Right lobe of liver (tissue), 4 donors: Measurements from ENCODE around the gene KIAA1614.

Experiments used
- POLR2A ChIP-seq: fragments of 450-650 bp; IDR thresholded peaks from one replicate; pipeline ENCODE4 v1.6.1; 2017; ENCODE audit warnings: antibody characterized with exemption, mild to moderate bottlenecking
- TF ChIP-seq, protein P1 (sequence below), 4 donors: fragments of 200-600 bp in 3 of 4; fragments of 450-650 bp in 1 of 4; IDR thresholded peaks; one replicate each; pipeline versions ENCODE4 v1.5.1 to v1.8.0; 2016 to 2022; ENCODE audit warnings: antibody characterized with exemption in 4 of 4, mild to moderate bottlenecking in 2 of 4
- donor health status: DM: no; HTN: no; CAD: no.
- donor health status: DM: no; HTN: no; CAD: no.
- donor health status: DM: no; HTN: yes; CAD: no.

DNA sequence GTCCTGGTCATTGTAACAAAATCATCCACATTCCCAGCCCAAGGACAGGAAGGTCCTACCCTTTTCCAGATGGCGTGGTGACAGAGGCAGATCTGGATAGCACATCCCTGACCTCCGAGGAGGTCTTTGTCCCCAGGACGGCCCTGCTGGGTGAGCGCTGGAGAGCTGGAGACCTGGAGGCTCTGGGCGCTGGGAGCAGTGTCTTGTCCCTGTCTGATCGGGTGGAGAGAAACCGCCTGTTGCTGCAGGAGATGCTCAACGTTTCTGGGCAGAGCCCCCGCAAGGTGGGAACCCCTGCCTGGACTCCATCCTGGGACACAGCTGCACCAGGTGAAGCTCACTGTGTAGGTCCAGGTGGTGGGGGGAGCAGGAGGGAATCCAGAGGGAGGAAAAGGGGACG is 4.1 kb downstream of the KIAA1614 start:
- TF ChIP-seq, protein P1, sequence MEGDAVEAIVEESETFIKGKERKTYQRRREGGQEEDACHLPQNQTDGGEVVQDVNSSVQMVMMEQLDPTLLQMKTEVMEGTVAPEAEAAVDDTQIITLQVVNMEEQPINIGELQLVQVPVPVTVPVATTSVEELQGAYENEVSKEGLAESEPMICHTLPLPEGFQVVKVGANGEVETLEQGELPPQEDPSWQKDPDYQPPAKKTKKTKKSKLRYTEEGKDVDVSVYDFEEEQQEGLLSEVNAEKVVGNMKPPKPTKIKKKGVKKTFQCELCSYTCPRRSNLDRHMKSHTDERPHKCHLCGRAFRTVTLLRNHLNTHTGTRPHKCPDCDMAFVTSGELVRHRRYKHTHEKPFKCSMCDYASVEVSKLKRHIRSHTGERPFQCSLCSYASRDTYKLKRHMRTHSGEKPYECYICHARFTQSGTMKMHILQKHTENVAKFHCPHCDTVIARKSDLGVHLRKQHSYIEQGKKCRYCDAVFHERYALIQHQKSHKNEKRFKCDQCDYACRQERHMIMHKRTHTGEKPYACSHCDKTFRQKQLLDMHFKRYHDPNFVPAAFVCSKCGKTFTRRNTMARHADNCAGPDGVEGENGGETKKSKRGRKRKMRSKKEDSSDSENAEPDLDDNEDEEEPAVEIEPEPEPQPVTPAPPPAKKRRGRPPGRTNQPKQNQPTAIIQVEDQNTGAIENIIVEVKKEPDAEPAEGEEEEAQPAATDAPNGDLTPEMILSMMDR (IDR thresholded peaks at IDR 0.05) = no peak
- no peak for TF ChIP-seq POLR2A
